T-cell (primary cell): ENCODE measurements around the gene EYA3. TPM values are rescaled to one million over a fixed set of nuclear protein-coding genes. Genes with fewer than 3 reads are reported as not detected.

ENCODE experiments used
- ATAC-seq, 4 experiments: fragments of 200-7000 bp in 3 of 4; fragments of 150-1000 bp in 1 of 4; cut with Tn5 transposase; replicated peaks in 1 of 4; 1 replicate in 3 of 4; 2 replicates in 1 of 4; pipeline ENCODE4 v1.10.0; 2021; ENCODE audit warnings: moderate library complexity in 3 of 4, mild to moderate bottlenecking in 2 of 4, moderate number of reproducible peaks in 1 of 4
- CTCF ChIA-PET, 2 donors: fragments of 300-600 bp; sonication (Branson Sonifier 250); formaldehyde crosslinking; loops; one replicate each; lab custom pipeline; 2022; ENCODE audit warnings: antibody characterized with exemption in 2 of 2; lab: Charles Lee
- POLR2A ChIA-PET, 2 donors: fragments of 300-600 bp; sonication (Branson Sonifier 250); formaldehyde crosslinking; loops; one replicate each; lab custom pipeline; 2022; ENCODE audit warnings: antibody characterized with exemption in 2 of 2; lab: Charles Lee
- DNase-seq, 35 experiments: peaks; one replicate each; pipeline versions ENCODE4 v3.0.0 to v3.0.0-alpha.2; 2013 to 2023
- H3K27ac ChIP-seq: one replicate; pipeline ENCODE4 v1.5.1; 2013; ENCODE audit warnings: low read length
- H3K27me3 ChIP-seq, 2 experiments: replicated peaks in 1 of 2; 1 replicate in 1 of 2; 2 replicates in 1 of 2; pipeline versions ENCODE4 v1.6.1 to v1.7.0; 2013; ENCODE audit warnings: low read length in 1 of 2, mixed read lengths in 1 of 2; ENCODE audit not compliant: control insufficient read depth in 2 of 2, insufficient read depth in 2 of 2; ENCODE audit errors: extremely low read depth in 1 of 2
- H3K36me3 ChIP-seq, 2 donors: 1 replicate in 1 of 2; 2 replicates in 1 of 2; pipeline versions ENCODE4 v1.6.1 to v1.7.0; 2013; ENCODE audit warnings: low read length in 1 of 2; ENCODE audit not compliant: control insufficient read depth in 2 of 2, insufficient read depth in 1 of 2; ENCODE audit errors: extremely low read depth in 1 of 2
- H3K4me1 ChIP-seq, 2 experiments: 1 replicate in 1 of 2; 2 replicates in 1 of 2; pipeline versions ENCODE4 v1.6.1 to v1.7.0; 2013; ENCODE audit warnings: low read length in 2 of 2, mixed read lengths in 1 of 2; ENCODE audit not compliant: insufficient read depth in 2 of 2, control insufficient read depth in 1 of 2; ENCODE audit errors: extremely low read depth in 1 of 2
- H3K4me3 ChIP-seq, 2 donors: 1 replicate in 1 of 2; 2 replicates in 1 of 2; pipeline versions ENCODE4 v1.5.1 to v1.7.0; 2013; ENCODE audit warnings: mild to moderate bottlenecking in 2 of 2, low read length in 1 of 2, moderate library complexity in 1 of 2; ENCODE audit not compliant: control insufficient read depth in 1 of 2; ENCODE audit errors: extremely low read depth in 1 of 2
- H3K9me3 ChIP-seq: 2 replicates; pipeline ENCODE4 v1.7.0; 2013
- H3K27ac Mint-ChIP-seq, 2 donors: one replicate each; pipeline ENCODE4 v1.8.0; 2020 to 2021; ENCODE audit warnings: mild to moderate bottlenecking in 2 of 2, mixed read lengths in 2 of 2
- H3K27me3 Mint-ChIP-seq, 2 donors: one replicate each; pipeline ENCODE4 v1.8.0; 2021 to 2022; ENCODE audit warnings: mixed read lengths in 2 of 2
- H3K36me3 Mint-ChIP-seq: one replicate; pipeline ENCODE4 v1.8.0; 2021; ENCODE audit warnings: mixed read lengths
- H3K4me1 Mint-ChIP-seq, 3 donors: one replicate each; pipeline ENCODE4 v1.8.0; 2020 to 2022; ENCODE audit warnings: mixed read lengths in 3 of 3, mild to moderate bottlenecking in 1 of 3
- H3K4me3 Mint-ChIP-seq, 3 donors: one replicate each; pipeline ENCODE4 v1.8.0; 2020 to 2022; ENCODE audit warnings: mild to moderate bottlenecking in 3 of 3, mixed read lengths in 3 of 3, moderate library complexity in 3 of 3
- H3K9me3 Mint-ChIP-seq, 3 donors: one replicate each; pipeline ENCODE4 v1.8.0; 2020 to 2022; ENCODE audit warnings: mixed read lengths in 3 of 3
- WGBS: methylation state at CpG from one replicate; pipeline ENCODE4 v1.1.5; 2013; ENCODE audit warnings: missing lambda C conversion rate; ENCODE audit not compliant: insufficient coverage; 5-methylcytosine and 5-hydroxymethylcytosine counted together
- total RNA-seq, 35 experiments: library from RNA in 6 of 35; stranded (reverse) in 6 of 35; fragments of 120-200 nt in 1 of 35; gene quantifications; one replicate each; pipeline versions ENCODE4 v1.2.1 to v1.2.4 and lab custom pipeline; 2013 to 2026

The EYA3 gene
- total RNA-seq, 5 donors from 2014 or later (not counting 1 experiment from before 2014, with no cell fraction given) = 15.0 to 20.2 (median 16.7) TPM

DNA sequence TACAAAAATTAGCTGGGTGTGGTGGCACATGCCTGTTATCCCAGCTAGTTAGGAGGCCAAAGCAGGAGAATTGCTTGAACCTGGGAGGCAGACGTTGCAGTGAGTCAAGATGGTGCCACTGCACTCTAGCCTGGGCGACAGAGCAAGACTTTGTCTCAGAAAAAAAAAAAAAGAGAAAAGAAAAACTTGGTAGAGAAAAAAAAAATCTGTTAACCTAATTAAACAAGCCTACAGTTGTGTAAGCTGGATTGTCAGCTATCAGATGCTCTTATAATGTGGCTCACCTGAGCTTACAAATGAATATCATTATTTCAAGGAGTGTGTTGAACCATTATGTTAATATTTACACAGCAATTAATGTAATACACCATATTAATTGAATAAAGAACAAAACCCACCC lies 26.4 kb upstream of the EYA3 start:
- no peaks in the 10 kb centered on the region for H3K36me3 ChIP-seq
- Mint-ChIP-seq H3K27me3 (peaks cover 0 to 4% of the 10 kb centered on the region in 2 donors), H3K27ac (no peak overlapping the region), H3K36me3 (no peaks in the 10 kb centered on the region), H3K4me3 (no peak overlapping the region), H3K9me3 (no peaks in the 10 kb centered on the region), H3K4me1 (peaks cover 6 to 10% (median 7%) of the 10 kb centered on the region in 3 donors)
- H3K4me1 ChIP-seq = peaks cover 0 to 6% of the 10 kb centered on the region in 2 experiments
- no peak overlapping the region for H3K4me3 ChIP-seq
- no peak overlapping the region for H3K27ac ChIP-seq
- ATAC-seq = no peak
- CTCF ChIA-PET = interaction anchor here (0.6 to 0.8 kb wide), 3 partner anchors 22 to 594 kb away, joined by 3 to 4 read pairs (median 4); no protein-coding TSS in a partner anchor
- no peaks in the 10 kb centered on the region for H3K9me3 ChIP-seq
- POLR2A ChIA-PET = interaction anchor here in 1 of 2 donors (0.6 kb wide), 1 partner anchor 23 kb away, joined by 3 read pairs; no protein-coding TSS in a partner anchor
- no CpG with 5 or more reads among the region's 2 CpGs for WGBS
- DNase-seq = no peak
- H3K27me3 ChIP-seq = peaks cover 0 to 5% of the 10 kb centered on the region in 2 experiments

DNA sequence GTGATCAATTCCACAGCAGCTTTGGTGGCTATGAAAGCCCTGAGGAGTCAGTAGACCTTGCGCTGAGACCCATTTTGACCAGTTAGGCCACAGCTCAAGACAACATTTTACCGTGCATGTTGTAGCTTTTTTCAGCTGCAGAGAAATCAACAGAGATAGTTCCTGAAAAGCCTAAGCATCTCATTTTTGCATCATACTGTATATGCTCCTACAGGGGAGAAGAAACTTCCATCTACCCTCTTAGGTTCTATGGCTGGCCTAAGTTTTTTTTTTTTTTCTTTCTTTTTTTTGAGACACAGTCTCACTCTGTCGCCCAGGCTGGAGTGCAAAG lies 24.8 kb upstream of the EYA3 start:
- no peak for DNase-seq
- Mint-ChIP-seq H3K27me3 (peaks cover 0 to 4% of the 10 kb centered on the region in 2 donors), H3K36me3 (no peaks in the 10 kb centered on the region), H3K4me3 (no peak overlapping the region), H3K9me3 (no peaks in the 10 kb centered on the region), H3K27ac (no peak overlapping the region), H3K4me1 (peaks cover 6 to 10% (median 7%) of the 10 kb centered on the region in 3 donors)
- no peaks in the 10 kb centered on the region for H3K36me3 ChIP-seq
- CTCF ChIA-PET = no interaction called here
- peaks cover 0 to 6% of the 10 kb centered on the region in 2 experiments for H3K4me1 ChIP-seq
- ATAC-seq = no peak
- H3K4me3 ChIP-seq = no peak overlapping the region
- POLR2A ChIA-PET = no interaction called here
- 100% methylated on average over 1 of the region's 3 CpGs for WGBS
- no peak overlapping the region for H3K27ac ChIP-seq
- no peaks in the 10 kb centered on the region for H3K9me3 ChIP-seq
- peaks cover 0 to 5% of the 10 kb centered on the region in 2 experiments for H3K27me3 ChIP-seq

DNA sequence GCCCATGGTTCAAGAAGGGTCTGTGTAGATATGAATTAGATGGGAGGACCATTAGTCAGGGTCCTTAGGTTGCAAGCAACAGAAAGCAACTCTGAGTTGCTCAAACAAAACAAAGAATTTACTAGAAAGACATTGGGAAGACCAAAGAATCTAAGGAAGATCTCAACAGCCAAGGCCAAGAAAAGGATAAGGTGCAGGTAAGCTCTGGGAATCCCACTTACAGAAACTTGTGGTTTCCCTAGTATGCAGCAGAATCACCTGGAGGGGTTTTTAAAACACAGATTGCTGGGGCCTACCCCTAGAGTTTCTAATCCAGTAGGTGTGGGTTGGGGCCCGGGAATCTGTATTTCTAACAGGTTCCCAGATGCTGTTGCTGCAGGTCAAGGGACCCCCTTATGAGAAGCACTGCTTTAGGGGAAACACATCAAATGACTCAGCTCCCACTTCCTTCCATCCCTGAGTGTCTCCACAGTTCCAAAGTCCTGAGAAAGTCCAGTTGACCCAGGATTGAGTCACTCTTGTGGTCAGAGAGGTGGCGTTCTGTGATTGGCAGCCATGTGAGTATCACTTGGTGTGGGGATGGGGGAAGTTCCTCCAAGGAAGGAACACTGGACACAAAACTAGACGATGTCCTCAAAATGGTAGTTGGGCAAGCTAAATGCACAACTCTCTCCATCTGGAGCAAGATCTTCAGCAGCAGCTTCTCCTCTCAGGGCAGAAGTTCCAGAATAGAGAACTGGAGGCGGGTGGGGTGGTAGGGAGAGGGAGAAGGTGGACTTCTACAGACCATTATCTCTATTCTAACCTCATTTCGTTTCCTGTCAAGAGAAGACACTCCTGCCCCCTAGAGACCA lies 24.2 kb upstream of the EYA3 start:
- peak in 2 of 35 experiments; percentile 9 to 27 for DNase-seq
- Histone ChIP-seq H3K27ac (no peak overlapping the region), H3K9me3 (no peaks in the 10 kb centered on the region), H3K4me3 (no peak overlapping the region), H3K36me3 (no peaks in the 10 kb centered on the region), H3K4me1 (peaks cover 0 to 6% of the 10 kb centered on the region in 2 experiments), H3K27me3 (peaks cover 0 to 5% of the 10 kb centered on the region in 2 experiments)
- H3K36me3 Mint-ChIP-seq = no peaks in the 10 kb centered on the region
- no peak overlapping the region for H3K27ac Mint-ChIP-seq
- POLR2A ChIA-PET = no interaction called here
- no peak for ATAC-seq
- no peaks in the 10 kb centered on the region for H3K9me3 Mint-ChIP-seq
- peaks cover 0 to 3% of the 10 kb centered on the region in 2 donors for H3K27me3 Mint-ChIP-seq
- peaks cover 6 to 10% (median 7%) of the 10 kb centered on the region in 3 donors for H3K4me1 Mint-ChIP-seq
- no peak overlapping the region for H3K4me3 Mint-ChIP-seq
- WGBS = 71% methylated on average over 1 of the region's 5 CpGs
- CTCF ChIA-PET = no interaction called here

DNA sequence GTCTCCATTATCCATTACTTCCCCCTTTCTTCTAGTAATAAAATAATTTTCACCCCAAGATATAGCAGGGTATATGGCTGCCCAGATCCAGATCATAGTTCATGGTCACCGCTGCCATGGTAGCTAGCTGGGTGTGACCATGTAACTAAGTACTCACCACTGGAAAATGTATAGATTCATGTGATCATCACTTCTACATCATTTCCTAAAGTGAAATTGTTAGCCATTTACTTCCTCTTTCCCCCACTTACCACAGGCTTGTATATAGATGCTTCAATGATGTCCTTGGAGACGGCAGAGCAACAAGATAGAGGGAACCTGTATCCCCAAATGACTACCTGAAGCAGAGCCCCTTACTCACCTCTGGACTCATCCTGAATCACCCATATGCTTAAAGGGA lies 22.7 kb upstream of the EYA3 start:
- DNase-seq (peak in 1 of 35 experiments; percentile 37), ATAC-seq (no peak)
- Histone ChIP-seq H3K4me1 (peaks cover 0 to 6% of the 10 kb centered on the region in 2 experiments), H3K36me3 (no peaks in the 10 kb centered on the region), H3K9me3 (no peaks in the 10 kb centered on the region), H3K27me3 (no peaks in the 10 kb centered on the region), H3K4me3 (no peak overlapping the region), H3K27ac (no peak overlapping the region)
- CTCF ChIA-PET = no interaction called here
- H3K4me3 Mint-ChIP-seq = no peak overlapping the region
- H3K27me3 Mint-ChIP-seq = no peaks in the 10 kb centered on the region
- H3K36me3 Mint-ChIP-seq = no peaks in the 10 kb centered on the region
- POLR2A ChIA-PET = no interaction called here
- H3K4me1 Mint-ChIP-seq = peaks cover 6 to 10% (median 7%) of the 10 kb centered on the region in 3 donors
- no CpG with 5 or more reads among the region's 2 CpGs for WGBS
- H3K27ac Mint-ChIP-seq = no peak overlapping the region
- no peaks in the 10 kb centered on the region for H3K9me3 Mint-ChIP-seq

DNA sequence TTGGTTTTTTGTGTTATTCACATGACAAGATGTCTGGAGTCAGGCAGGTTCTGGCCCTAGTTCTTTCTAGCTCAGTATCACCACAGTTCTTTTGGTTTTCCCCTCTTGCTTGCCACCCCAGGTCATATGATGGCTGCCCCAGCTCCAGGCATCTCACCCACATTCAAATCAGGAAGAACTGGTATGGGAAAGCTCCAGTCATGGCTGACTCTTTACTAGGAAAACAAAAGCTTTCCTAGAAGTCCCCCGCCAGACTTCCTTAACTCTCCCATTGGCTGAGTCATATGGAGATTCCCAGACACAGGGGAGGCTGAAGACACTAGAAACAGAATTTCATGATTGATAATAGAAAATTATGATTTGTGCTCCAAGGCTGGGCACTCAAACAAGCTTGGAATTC lies 22.1 kb upstream of the EYA3 start:
- H3K27ac ChIP-seq = no peak overlapping the region
- H3K36me3 ChIP-seq = no peaks in the 10 kb centered on the region
- Mint-ChIP-seq H3K36me3 (no peaks in the 10 kb centered on the region), H3K4me3 (no peak overlapping the region), H3K4me1 (peaks cover 6 to 9% (median 6%) of the 10 kb centered on the region in 3 donors), H3K27ac (no peak overlapping the region), H3K27me3 (no peaks in the 10 kb centered on the region), H3K9me3 (no peaks in the 10 kb centered on the region)
- no peak for ATAC-seq
- WGBS = no CpG with 5 or more reads among the region's 1 CpG
- CTCF ChIA-PET = no interaction called here
- DNase-seq = no peak
- no peak overlapping the region for H3K4me3 ChIP-seq
- H3K9me3 ChIP-seq = no peaks in the 10 kb centered on the region
- no peaks in the 10 kb centered on the region for H3K27me3 ChIP-seq
- POLR2A ChIA-PET = interaction anchor here in 1 of 2 donors (0.5 kb wide), 1 partner anchor 505 kb away, joined by 3 read pairs; no protein-coding TSS in a partner anchor
- H3K4me1 ChIP-seq = peaks cover 0 to 5% of the 10 kb centered on the region in 2 experiments

DNA sequence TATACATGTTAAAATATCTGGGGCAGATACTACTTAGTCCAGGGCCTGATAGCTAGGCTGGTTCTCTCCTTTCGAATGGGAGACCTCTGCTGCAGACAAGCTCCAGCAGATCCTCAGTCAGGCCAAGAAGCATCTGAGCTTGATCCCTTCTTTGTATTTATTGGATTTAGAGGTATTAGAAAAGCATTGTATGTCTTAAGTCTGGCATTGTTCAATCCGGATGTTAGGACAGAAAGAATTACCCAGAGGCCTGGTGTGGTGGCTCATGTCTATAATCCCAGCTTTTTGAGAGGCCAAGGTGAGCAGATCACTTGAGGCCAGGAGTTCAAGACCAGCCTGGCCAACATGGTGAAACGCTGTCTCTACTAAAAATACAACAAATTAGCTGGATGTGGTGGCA lies 21.2 kb upstream of the EYA3 start:
- no peaks in the 10 kb centered on the region for H3K36me3 Mint-ChIP-seq
- no peaks in the 10 kb centered on the region for H3K27me3 Mint-ChIP-seq
- ChIA-PET POLR2A (interaction anchor here in 1 of 2 donors (0.7 kb wide), 1 partner anchor 150 kb away, joined by 3 read pairs; no protein-coding TSS in a partner anchor), CTCF (no interaction called here)
- H3K27ac Mint-ChIP-seq = no peak overlapping the region
- DNase-seq (no peak), ATAC-seq (no peak)
- Histone ChIP-seq H3K36me3 (no peaks in the 10 kb centered on the region), H3K4me3 (no peak overlapping the region), H3K27me3 (no peaks in the 10 kb centered on the region), H3K4me1 (no peaks in the 10 kb centered on the region), H3K27ac (no peak overlapping the region), H3K9me3 (no peaks in the 10 kb centered on the region)
- H3K9me3 Mint-ChIP-seq = no peaks in the 10 kb centered on the region
- 83% methylated on average over 2 of the region's 3 CpGs for WGBS
- peaks cover 0 to 3% (median 0%) of the 10 kb centered on the region in 3 donors for H3K4me1 Mint-ChIP-seq
- no peak overlapping the region for H3K4me3 Mint-ChIP-seq
